GM23248 (cell line): ENCODE results near the gene DYRK4. TPM values are rescaled to one million over a fixed set of nuclear protein-coding genes. Genes with fewer than 3 reads are reported as not detected.

Experiments
- DNase-seq: peaks from one replicate; pipeline ENCODE4 v3.0.0-alpha.2; 2015
- H2AFZ ChIP-seq: fragments of 200-600 bp; sonication (generic); 2 replicates; pipeline ENCODE4 v1.6.1; 2016; ENCODE audit warnings: antibody characterized with exemption
- H3F3A ChIP-seq: fragments of 200-600 bp; sonication (generic); 2 replicates; pipeline ENCODE4 v1.6.1; 2016; ENCODE audit warnings: mild to moderate bottlenecking, antibody characterized with exemption, mixed run types; ENCODE audit not compliant: insufficient read depth
- H3K27ac ChIP-seq: fragments of 200-600 bp; sonication (generic); 2 replicates; pipeline ENCODE4 v1.5.1; 2016; ENCODE audit warnings: mild to moderate bottlenecking
- H3K27me3 ChIP-seq: fragments of 200-600 bp; sonication (generic); replicated peaks from 2 replicates; pipeline ENCODE4 v1.6.1; 2016; ENCODE audit warnings: mild to moderate bottlenecking; ENCODE audit not compliant: insufficient read depth
- H3K36me3 ChIP-seq: fragments of 200-600 bp; sonication (generic); 2 replicates; pipeline ENCODE4 v1.6.1; 2016; ENCODE audit warnings: low read depth, mild to moderate bottlenecking
- H3K4me1 ChIP-seq: fragments of 200-600 bp; sonication (generic); 2 replicates; pipeline ENCODE4 v1.6.1; 2016; ENCODE audit warnings: mild to moderate bottlenecking; ENCODE audit not compliant: insufficient read depth
- H3K4me2 ChIP-seq: fragments of 200-600 bp; sonication (generic); one replicate; pipeline ENCODE4 v1.6.1; 2016; ENCODE audit warnings: mild to moderate bottlenecking; ENCODE audit not compliant: unreplicated experiment
- H3K4me3 ChIP-seq: fragments of 200-600 bp; sonication (generic); 2 replicates; pipeline ENCODE4 v1.5.1; 2016; ENCODE audit warnings: mild to moderate bottlenecking
- H3K79me2 ChIP-seq: fragments of 200-600 bp; sonication (generic); 2 replicates; pipeline ENCODE4 v1.6.1; 2016; ENCODE audit warnings: mild to moderate bottlenecking; ENCODE audit not compliant: insufficient read depth
- H3K9ac ChIP-seq: fragments of 200-600 bp; sonication (generic); 2 replicates; pipeline ENCODE4 v1.6.1; 2016; ENCODE audit warnings: mild to moderate bottlenecking
- H3K9me2 ChIP-seq: fragments of 200-600 bp; sonication (generic); 2 replicates; pipeline ENCODE4 v1.6.1; 2016; ENCODE audit warnings: mixed run types, mild to moderate bottlenecking, moderate library complexity; ENCODE audit not compliant: insufficient read depth
- H3K9me3 ChIP-seq: fragments of 200-600 bp; sonication (generic); one replicate; pipeline ENCODE4 v1.6.1; 2017; ENCODE audit warnings: low read depth
- H4K20me1 ChIP-seq: fragments of 200-600 bp; sonication (generic); 2 replicates; pipeline ENCODE4 v1.6.0; 2016; ENCODE audit not compliant: insufficient read depth
- EZH2 ChIP-seq: fragments of 200-600 bp; sonication (generic); IDR thresholded peaks from 2 replicates; pipeline ENCODE4 v1.6.1; 2018; ENCODE audit warnings: antibody characterized with exemption, mild to moderate bottlenecking; ENCODE audit not compliant: insufficient read depth, poor library complexity, severe bottlenecking
- EZH2phosphoT487 ChIP-seq: fragments of 200-600 bp; sonication (generic); IDR thresholded peaks from 2 replicates; pipeline ENCODE4 v1.6.1; 2018; ENCODE audit warnings: antibody characterized with exemption, moderate library complexity, mild to moderate bottlenecking, low read depth; ENCODE audit not compliant: insufficient read depth
- WGBS, 2 experiments: methylation state at CpG; one replicate each; pipeline ENCODE4 v1.1.6; 2015 to 2017; ENCODE audit warnings: low lambda C conversion rate in 2 of 2, low coverage in 1 of 2; ENCODE audit errors: missing lambda C conversion rate in 2 of 2; 5-methylcytosine and 5-hydroxymethylcytosine counted together
- in situ Hi-C: fragments of 300-500 bp; cut with MboI; formaldehyde crosslinking; loops from 2 replicates; pipeline ENCODE4 v1.15.0; 2020
- polyA plus RNA-seq: library from polyadenylated mRNA; unstranded; fragments of >200 nt; fragmentation: Nextera tagmentation; extraction: Ambion mirVana; gene quantifications from 2 replicates; pipeline ENCODE4 v1.2.1, GENCODE V29; 2016
- total RNA-seq: library from RNA; depleted of rRNA; stranded (reverse); fragments of >200 nt; shearing (Covaris generic); gene quantifications from 2 replicates; pipeline ENCODE4 v1.2.3, GENCODE V29; 2014

DYRK4 gene
- total and polyA plus RNA-seq, 2 experiments from 2014 or later = 63.3 to 64.5 TPM

GRCh38 chr12:4595881-4596280, 33.9 kb downstream of the DYRK4 start:
- TF ChIP-seq EZH2 = no peak
- TF ChIP-seq EZH2phosphoT487 = no peak
- H3K9me3 ChIP-seq = no peaks in the 10 kb centered on the region
- H3K9me2 ChIP-seq = no peaks in the 10 kb centered on the region
- no peak overlapping the region for H3K9ac ChIP-seq
- H3K4me3 ChIP-seq = no peak overlapping the region
- H2AFZ ChIP-seq = no peak overlapping the region
- H3K4me2 ChIP-seq = no peak overlapping the region
- 82 to 94% methylated on average over 6 of the region's 6 CpGs for WGBS, 2 experiments
- H3K4me1 ChIP-seq = no peaks in the 10 kb centered on the region
- in situ Hi-C loops = no loop called here
- no peaks in the 10 kb centered on the region for H4K20me1 ChIP-seq
- no peak for DNase-seq
- no peaks in the 10 kb centered on the region for H3K36me3 ChIP-seq
- H3F3A ChIP-seq = no peaks in the 10 kb centered on the region
- H3K79me2 ChIP-seq = no peaks in the 10 kb centered on the region
- peaks cover 4% of the 10 kb centered on the region; the same call in 1 of the 2 replicates for H3K27me3 ChIP-seq
- no peak overlapping the region for H3K27ac ChIP-seq

- Histone ChIP-seq H4K20me1 (no peaks in the 10 kb centered on the region), H3K4me2 (no peak overlapping the region), H3K4me1 (peaks cover 11% of the 10 kb centered on the region; the same call in 1 of the 2 replicates), H3K27ac (no peak overlapping the region), H3F3A (no peaks in the 10 kb centered on the region), H3K9me2 (no peaks in the 10 kb centered on the region), H3K9me3 (no peaks in the 10 kb centered on the region), H2AFZ (no peak overlapping the region), H3K9ac (no peak overlapping the region), H3K4me3 (no peak overlapping the region), H3K79me2 (peaks cover 37% of the 10 kb centered on the region), H3K27me3 (peaks cover 18% of the 10 kb centered on the region; the same call in 1 of the 2 replicates), H3K36me3 (no peaks in the 10 kb centered on the region)
- in situ Hi-C loops = no loop called here
- no peak for DNase-seq
- WGBS, 2 experiments = 41 to 43% methylated on average over 7 of the region's 7 CpGs
- no peak for TF ChIP-seq EZH2phosphoT487
- TF ChIP-seq EZH2 = no peak
Observed at GRCh38 chr12:4603421-4603820, 41.4 kb downstream of the DYRK4 start.

- Histone ChIP-seq H3K9me2 (no peaks in the 10 kb centered on the region), H3K9me3 (no peaks in the 10 kb centered on the region), H3K36me3 (no peaks in the 10 kb centered on the region), H3K27me3 (peaks cover 18% of the 10 kb centered on the region; the same call in 1 of the 2 replicates), H3K79me2 (peaks cover 43% of the 10 kb centered on the region), H3K9ac (no peak overlapping the region), H3F3A (no peaks in the 10 kb centered on the region), H3K4me2 (no peak overlapping the region), H4K20me1 (no peaks in the 10 kb centered on the region), H3K4me1 (peaks cover 11% of the 10 kb centered on the region; the same call in 1 of the 2 replicates), H3K27ac (no peak overlapping the region), H2AFZ (no peak overlapping the region), H3K4me3 (no peak overlapping the region)
- DNase-seq = no peak
- in situ Hi-C loops = no loop called here
- TF ChIP-seq EZH2 (no peak), EZH2phosphoT487 (no peak)
- 0% methylated on average over 1 of the region's 1 CpG for whole genome bisulfite sequencing, 2 experiments
Observed at GRCh38 chr12:4603946-4604345, 41.9 kb downstream of the DYRK4 start.

GRCh38 chr12:4604684-4605193, 42.7 kb downstream of the DYRK4 start:
- in situ Hi-C loops = no loop called here
- peak; percentile 93 for DNase-seq
- Histone ChIP-seq H3K4me3 (peak overlapping the region; percentile 97), H4K20me1 (no peaks in the 10 kb centered on the region), H3K27ac (peak overlapping the region; percentile 51), H3K27me3 (peaks cover 17% of the 10 kb centered on the region; the same call in 1 of the 2 replicates), H3K36me3 (no peaks in the 10 kb centered on the region), H2AFZ (peak overlapping the region; percentile 97), H3F3A (no peaks in the 10 kb centered on the region), H3K79me2 (peaks cover 46% of the 10 kb centered on the region), H3K9me2 (no peaks in the 10 kb centered on the region), H3K4me2 (peak overlapping the region; percentile 90), H3K9ac (peak overlapping the region; percentile 90), H3K4me1 (peaks cover 11% of the 10 kb centered on the region; the same call in 1 of the 2 replicates), H3K9me3 (no peaks in the 10 kb centered on the region)
- TF ChIP-seq EZH2 = no peak
- no peak for TF ChIP-seq EZH2phosphoT487
- 1% methylated on average over 25 of the region's 25 CpGs for WGBS, 2 experiments
